ENCODE measurements around the gene EDA.

Gene EDA

GRCh38 chrX:69876221-69876620 lies 260.3 kb downstream of the EDA start:
- TF ChIP-seq, protein P1, sequence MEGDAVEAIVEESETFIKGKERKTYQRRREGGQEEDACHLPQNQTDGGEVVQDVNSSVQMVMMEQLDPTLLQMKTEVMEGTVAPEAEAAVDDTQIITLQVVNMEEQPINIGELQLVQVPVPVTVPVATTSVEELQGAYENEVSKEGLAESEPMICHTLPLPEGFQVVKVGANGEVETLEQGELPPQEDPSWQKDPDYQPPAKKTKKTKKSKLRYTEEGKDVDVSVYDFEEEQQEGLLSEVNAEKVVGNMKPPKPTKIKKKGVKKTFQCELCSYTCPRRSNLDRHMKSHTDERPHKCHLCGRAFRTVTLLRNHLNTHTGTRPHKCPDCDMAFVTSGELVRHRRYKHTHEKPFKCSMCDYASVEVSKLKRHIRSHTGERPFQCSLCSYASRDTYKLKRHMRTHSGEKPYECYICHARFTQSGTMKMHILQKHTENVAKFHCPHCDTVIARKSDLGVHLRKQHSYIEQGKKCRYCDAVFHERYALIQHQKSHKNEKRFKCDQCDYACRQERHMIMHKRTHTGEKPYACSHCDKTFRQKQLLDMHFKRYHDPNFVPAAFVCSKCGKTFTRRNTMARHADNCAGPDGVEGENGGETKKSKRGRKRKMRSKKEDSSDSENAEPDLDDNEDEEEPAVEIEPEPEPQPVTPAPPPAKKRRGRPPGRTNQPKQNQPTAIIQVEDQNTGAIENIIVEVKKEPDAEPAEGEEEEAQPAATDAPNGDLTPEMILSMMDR (IDR thresholded peaks at IDR 0.05; ENCODE audit: low read depth, low read length): no peak
- TF ChIP-seq POLR2A (IDR thresholded peaks at IDR 0.05; ENCODE audit: extremely low read depth, insufficient read length) (no peak), MYC (IDR thresholded peaks at IDR 0.05; ENCODE audit: low read depth, low read length) (no peak), MAX (IDR thresholded peaks at IDR 0.05; ENCODE audit: low read depth, low read length) (no peak)
- no peak for DNase-seq (ENCODE audit: low read depth)
- no peak overlapping the region for H3K4me3 ChIP-seq (ENCODE audit: low read depth, low read length)

GRCh38 chrX:69884210-69884609 lies 268.3 kb downstream of the EDA start:
- DNase-seq (ENCODE audit: low read depth): no peak
- no peak overlapping the region for H3K4me3 ChIP-seq (ENCODE audit: low read depth, low read length)
- TF ChIP-seq, protein P1 (IDR thresholded peaks at IDR 0.05; ENCODE audit: low read depth, low read length): no peak

DNA sequence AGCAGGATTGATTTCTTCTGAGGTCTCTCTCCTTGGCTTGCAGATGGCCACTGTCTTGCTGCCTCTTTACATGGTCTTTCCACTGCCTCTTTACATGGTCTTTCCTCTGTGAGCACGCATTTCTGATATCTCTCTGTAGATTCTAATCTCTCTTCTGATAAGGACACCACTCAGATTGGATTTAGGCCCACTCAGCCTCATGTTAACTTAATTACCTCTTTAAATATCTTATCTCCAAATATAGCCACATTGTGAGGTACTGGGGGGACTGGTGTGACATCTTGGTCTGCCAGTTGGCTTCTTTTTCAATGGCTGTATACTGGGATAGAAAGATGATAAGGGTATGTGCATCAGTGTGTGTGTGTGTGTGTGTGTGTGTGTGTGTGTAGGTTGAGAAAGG lies 280.1 kb downstream of the EDA start:
- no peak overlapping the region for H3K4me3 ChIP-seq (ENCODE audit: low read depth, low read length)
- no peak for TF ChIP-seq POLR2A (IDR thresholded peaks at IDR 0.05; ENCODE audit: extremely low read depth, insufficient read length)
- TF ChIP-seq MAX (IDR thresholded peaks at IDR 0.05; ENCODE audit: low read depth, low read length): no peak
- TF ChIP-seq, protein P1 (IDR thresholded peaks at IDR 0.05; ENCODE audit: low read depth, low read length): no peak
- TF ChIP-seq MYC (IDR thresholded peaks at IDR 0.05; ENCODE audit: low read depth, low read length): no peak
- DNase-seq (ENCODE audit: low read depth): no peak

DNA sequence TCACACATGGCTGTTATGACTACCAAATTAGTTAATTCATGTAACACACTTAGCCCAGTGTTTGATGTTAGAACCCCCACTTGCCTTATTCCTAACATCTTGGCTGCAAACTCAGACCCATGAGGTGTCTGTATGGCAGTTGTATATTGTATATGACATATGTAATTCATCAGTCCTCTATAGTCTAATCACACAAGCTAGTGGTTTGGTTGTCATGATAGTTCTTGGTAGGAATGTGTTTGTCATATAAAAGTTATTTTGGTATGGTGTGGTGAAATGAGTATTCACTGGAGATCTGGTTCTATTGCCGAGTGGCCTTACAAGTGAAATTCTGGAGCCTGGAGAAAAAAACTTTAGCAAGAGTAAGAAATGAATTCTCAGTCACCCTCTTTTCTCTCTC lies 284.6 kb downstream of the EDA start:
- no peak for TF ChIP-seq POLR2A (IDR thresholded peaks at IDR 0.05; ENCODE audit: extremely low read depth, insufficient read length)
- TF ChIP-seq, protein P1 (IDR thresholded peaks at IDR 0.05; ENCODE audit: low read depth, low read length): no peak
- no peak for TF ChIP-seq MAX (IDR thresholded peaks at IDR 0.05; ENCODE audit: low read depth, low read length)
- TF ChIP-seq MYC (IDR thresholded peaks at IDR 0.05; ENCODE audit: low read depth, low read length): no peak
- DNase-seq (ENCODE audit: low read depth): no peak
- no peak overlapping the region for H3K4me3 ChIP-seq (ENCODE audit: low read depth, low read length)

GRCh38 chrX:69906447-69906846 lies 290.5 kb downstream of the EDA start:
- TF ChIP-seq MAX (IDR thresholded peaks at IDR 0.05; ENCODE audit: low read depth, low read length) (no peak), MYC (IDR thresholded peaks at IDR 0.05; ENCODE audit: low read depth, low read length) (no peak), POLR2A (IDR thresholded peaks at IDR 0.05; ENCODE audit: extremely low read depth, insufficient read length) (no peak)
- TF ChIP-seq, protein P1 (IDR thresholded peaks at IDR 0.05; ENCODE audit: low read depth, low read length): no peak
- DNase-seq (ENCODE audit: low read depth): no peak
- no peak overlapping the region for H3K4me3 ChIP-seq (ENCODE audit: low read depth, low read length)

GRCh38 chrX:69914781-69915180 lies 298.9 kb downstream of the EDA start:
- TF ChIP-seq MAX (IDR thresholded peaks at IDR 0.05; ENCODE audit: low read depth, low read length) (no peak), MYC (IDR thresholded peaks at IDR 0.05; ENCODE audit: low read depth, low read length) (no peak), POLR2A (IDR thresholded peaks at IDR 0.05; ENCODE audit: extremely low read depth, insufficient read length) (no peak)
- TF ChIP-seq, protein P1 (IDR thresholded peaks at IDR 0.05; ENCODE audit: low read depth, low read length): no peak
- DNase-seq (ENCODE audit: low read depth): no peak

More at GRCh38 chrX:69914781-69915180, 298.9 kb downstream of the EDA start:
- H3K4me3 ChIP-seq (ENCODE audit: low read depth, low read length): no peak overlapping the region

All from NB4 (cell line).